Stimulated activated naive CD4-positive, alpha-beta T cell (primary cell): ENCODE results near the gene ARRB1.
"Not testable (repeated sequence)": the region's sequence is repeated elsewhere in the genome, so short reads cannot be mapped to it uniquely, and the experiment has no call there.

Experiments used
- DNase-seq, 6 experiments: peaks; one replicate each; lab custom pipeline; 2025; lab: John Stamatoyannopoulos, UW

The ARRB1 gene

GRCh38 chr11:75324189-75324588 lies 27.3 kb downstream of the ARRB1 start:
- no peak for DNase-seq

GRCh38 chr11:75323609-75324008 lies 27.9 kb downstream of the ARRB1 start:
- DNase-seq: no peak

- DNase-seq: no peak
Observed at GRCh38 chr11:75320643-75321042, 30.8 kb downstream of the ARRB1 start.

GRCh38 chr11:75320046-75320618 lies 31.3 kb downstream of the ARRB1 start:
- DNase-seq: no peak

GRCh38 chr11:75319035-75319877 lies 32.2 kb downstream of the ARRB1 start:
- DNase-seq: no peak

- DNase-seq: no peak
Observed at GRCh38 chr11:75317446-75318122, 33.9 kb downstream of the ARRB1 start.

- no peak for DNase-seq
Observed at GRCh38 chr11:75315439-75315805, 36.0 kb downstream of the ARRB1 start.

- DNase-seq: no peak
Observed at GRCh38 chr11:75314771-75315438, 36.6 kb downstream of the ARRB1 start.

GRCh38 chr11:75313513-75314272 lies 37.8 kb downstream of the ARRB1 start:
- DNase-seq: no peak

GRCh38 chr11:75312346-75312745 lies 39.1 kb downstream of the ARRB1 start:
- DNase-seq: no peak

GRCh38 chr11:75311858-75312288 lies 39.6 kb downstream of the ARRB1 start:
- DNase-seq: no peak

GRCh38 chr11:75308986-75309385 lies 42.5 kb downstream of the ARRB1 start:
- no peak for DNase-seq

GRCh38 chr11:75308116-75308515 lies 43.3 kb downstream of the ARRB1 start:
- DNase-seq: no peak

- DNase-seq: no peak
Observed at GRCh38 chr11:75307058-75307457, 44.4 kb downstream of the ARRB1 start.

- no peak for DNase-seq
Observed at GRCh38 chr11:75306529-75306928, 44.9 kb downstream of the ARRB1 start.

GRCh38 chr11:75305993-75306392 lies 45.5 kb downstream of the ARRB1 start:
- no peak for DNase-seq

- no peak for DNase-seq
Observed at GRCh38 chr11:75305452-75305851, 46.0 kb downstream of the ARRB1 start.

- not testable (repeated sequence) for DNase-seq
Observed at GRCh38 chr11:75304941-75305340, 46.5 kb downstream of the ARRB1 start.

GRCh38 chr11:75303544-75304224 lies 47.8 kb downstream of the ARRB1 start:
- no peak for DNase-seq

GRCh38 chr11:75302371-75302770 lies 49.1 kb downstream of the ARRB1 start:
- no peak for DNase-seq
